ENCODE data around the gene PGM1. TPM values are rescaled to one million over a fixed set of nuclear protein-coding genes. Genes with fewer than 3 reads are reported as not detected.

PGM1 gene
- total RNA-seq, 1 donor, result 52.4 TPM

DNA sequence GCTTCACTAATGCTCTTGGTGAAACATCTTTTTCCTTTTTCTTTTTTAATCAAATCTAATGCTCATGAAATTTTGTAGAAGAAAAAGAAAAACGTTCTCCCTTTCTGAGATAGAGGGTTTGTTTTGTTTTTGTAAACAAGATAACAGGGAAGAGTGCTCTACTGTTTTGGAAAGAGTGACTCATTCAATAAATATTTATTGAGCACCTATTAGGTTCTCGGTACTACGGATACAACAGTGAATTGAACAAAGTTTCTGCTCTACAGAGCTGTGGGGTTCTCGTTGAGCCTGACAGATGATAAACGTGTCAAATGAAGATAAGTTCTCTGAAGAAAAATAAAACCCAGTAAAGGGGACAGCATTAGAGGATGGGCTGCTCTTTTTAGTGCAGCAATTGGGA lies 7.0 kb downstream of the PGM1 start:
- DNase-seq (ENCODE audit: low read depth), result no peak
- H3K4me3 ChIP-seq (ENCODE audit: low read depth, low read length), result no peak overlapping the region
- TF ChIP-seq, protein P1, sequence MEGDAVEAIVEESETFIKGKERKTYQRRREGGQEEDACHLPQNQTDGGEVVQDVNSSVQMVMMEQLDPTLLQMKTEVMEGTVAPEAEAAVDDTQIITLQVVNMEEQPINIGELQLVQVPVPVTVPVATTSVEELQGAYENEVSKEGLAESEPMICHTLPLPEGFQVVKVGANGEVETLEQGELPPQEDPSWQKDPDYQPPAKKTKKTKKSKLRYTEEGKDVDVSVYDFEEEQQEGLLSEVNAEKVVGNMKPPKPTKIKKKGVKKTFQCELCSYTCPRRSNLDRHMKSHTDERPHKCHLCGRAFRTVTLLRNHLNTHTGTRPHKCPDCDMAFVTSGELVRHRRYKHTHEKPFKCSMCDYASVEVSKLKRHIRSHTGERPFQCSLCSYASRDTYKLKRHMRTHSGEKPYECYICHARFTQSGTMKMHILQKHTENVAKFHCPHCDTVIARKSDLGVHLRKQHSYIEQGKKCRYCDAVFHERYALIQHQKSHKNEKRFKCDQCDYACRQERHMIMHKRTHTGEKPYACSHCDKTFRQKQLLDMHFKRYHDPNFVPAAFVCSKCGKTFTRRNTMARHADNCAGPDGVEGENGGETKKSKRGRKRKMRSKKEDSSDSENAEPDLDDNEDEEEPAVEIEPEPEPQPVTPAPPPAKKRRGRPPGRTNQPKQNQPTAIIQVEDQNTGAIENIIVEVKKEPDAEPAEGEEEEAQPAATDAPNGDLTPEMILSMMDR (IDR thresholded peaks at IDR 0.05; ENCODE audit: insufficient read depth, low read length), result no peak

DNA sequence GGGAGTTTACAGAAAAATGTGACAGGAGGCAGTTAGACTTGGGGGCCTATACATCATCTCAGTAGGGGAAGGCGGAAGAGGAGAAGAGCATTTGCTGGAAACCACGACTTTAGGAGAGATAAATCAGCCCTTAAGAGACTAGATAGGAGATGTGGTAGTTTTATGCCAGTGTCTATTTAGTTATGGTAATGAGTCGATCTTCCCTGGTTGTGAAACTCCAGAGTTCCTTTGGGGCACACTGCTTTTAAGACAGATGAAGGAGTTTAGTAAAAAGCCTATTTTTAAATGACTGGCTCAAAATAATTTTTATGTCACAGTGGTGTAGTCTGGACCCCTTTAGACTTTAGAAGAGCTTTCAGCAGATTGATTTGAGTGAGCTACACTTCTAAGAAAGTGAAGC lies 7.8 kb downstream of the PGM1 start:
- TF ChIP-seq, protein P1 (IDR thresholded peaks at IDR 0.05; ENCODE audit: insufficient read depth, low read length), result no peak
- DNase-seq (ENCODE audit: low read depth), result no peak
- no peak overlapping the region for H3K4me3 ChIP-seq (ENCODE audit: low read depth, low read length)

DNA sequence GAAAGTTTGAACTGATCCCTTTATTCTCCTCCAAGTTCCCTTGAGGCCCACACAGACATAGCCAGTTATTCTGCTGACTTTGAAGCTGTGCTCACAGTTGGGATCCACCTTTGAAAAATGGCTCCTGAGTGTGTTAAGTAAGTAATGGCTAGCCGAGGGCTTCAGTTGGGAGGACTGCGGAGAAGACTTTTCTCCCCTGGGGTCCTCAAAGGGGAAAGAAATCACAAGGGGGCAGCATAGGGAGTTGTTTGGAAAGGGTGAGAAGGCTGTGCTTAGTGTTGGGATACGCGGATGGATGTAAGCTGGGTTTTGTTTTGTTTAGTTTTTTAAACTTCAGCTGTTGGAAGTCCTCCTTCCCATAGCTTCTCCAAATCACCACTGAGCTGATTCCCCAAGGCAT lies 8.3 kb downstream of the PGM1 start:
- no peak for DNase-seq (ENCODE audit: low read depth)
- TF ChIP-seq, protein P1 (IDR thresholded peaks at IDR 0.05; ENCODE audit: insufficient read depth, low read length), result no peak
- no peak overlapping the region for H3K4me3 ChIP-seq (ENCODE audit: low read depth, low read length)

DNA sequence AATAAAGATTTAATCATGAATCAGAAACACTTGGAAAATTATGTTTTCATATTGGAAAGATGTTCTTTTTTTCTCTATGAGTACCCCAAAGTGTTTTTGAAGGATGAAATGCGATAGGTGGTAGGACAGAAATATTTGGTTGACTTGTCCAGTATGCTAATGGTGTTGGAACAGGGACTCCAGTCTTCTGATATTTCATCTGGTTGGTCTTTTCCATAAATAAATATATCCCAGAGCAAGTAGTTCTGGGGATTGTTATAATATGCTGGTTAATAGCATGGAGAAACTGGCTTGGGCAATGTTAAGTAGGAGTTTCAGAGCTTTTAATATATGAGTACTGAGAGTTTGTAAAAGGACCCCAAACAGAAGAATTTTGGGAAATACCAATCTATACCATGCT lies 8.7 kb downstream of the PGM1 start:
- no peak for DNase-seq (ENCODE audit: low read depth)
- TF ChIP-seq, protein P1 (IDR thresholded peaks at IDR 0.05; ENCODE audit: insufficient read depth, low read length), result no peak
- no peak overlapping the region for H3K4me3 ChIP-seq (ENCODE audit: low read depth, low read length)

DNA sequence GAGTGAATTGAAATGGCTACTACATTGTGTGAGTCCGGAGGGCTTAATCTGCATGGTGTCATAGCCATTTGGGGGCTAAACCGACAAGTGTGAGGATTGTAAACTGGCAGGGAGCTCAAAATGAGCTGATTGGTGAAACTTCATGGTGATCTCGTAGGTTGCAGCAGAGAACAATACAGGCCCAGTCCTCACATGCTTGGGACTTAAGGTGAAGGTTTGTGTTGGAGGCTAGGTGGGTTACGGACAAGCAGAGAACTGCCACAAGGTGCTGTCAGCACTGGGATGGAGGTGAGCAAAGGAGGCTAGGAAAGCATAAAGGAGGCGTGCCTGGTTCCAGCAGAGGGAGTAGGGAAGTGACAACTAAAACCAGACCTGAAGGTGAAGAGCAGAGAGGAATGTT lies 9.4 kb downstream of the PGM1 start:
- DNase-seq (ENCODE audit: low read depth), result no peak
- no peak overlapping the region for H3K4me3 ChIP-seq (ENCODE audit: low read depth, low read length)
- TF ChIP-seq, protein P1 (IDR thresholded peaks at IDR 0.05; ENCODE audit: insufficient read depth, low read length), result no peak

DNA sequence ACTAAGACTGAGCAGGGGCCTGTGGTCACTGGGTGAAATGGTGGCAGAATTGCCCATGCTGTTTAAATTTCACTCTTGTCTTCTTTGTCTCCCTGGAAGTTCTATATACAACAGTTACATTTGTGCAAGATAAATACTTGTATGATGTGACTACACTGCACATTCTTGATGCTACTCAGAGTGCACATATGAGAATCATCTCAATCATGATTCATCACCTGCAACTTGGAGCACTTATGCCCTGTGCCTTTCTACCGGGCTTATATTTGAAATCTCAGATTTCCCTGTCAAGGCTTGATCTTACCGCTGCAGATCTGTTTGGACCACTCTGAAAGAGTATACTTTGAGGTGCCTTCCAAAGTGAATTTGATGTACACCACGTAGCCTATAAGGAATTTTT lies 10.6 kb downstream of the PGM1 start:
- TF ChIP-seq, protein P1 (IDR thresholded peaks at IDR 0.05; ENCODE audit: insufficient read depth, low read length), result no peak
- H3K4me3 ChIP-seq (ENCODE audit: low read depth, low read length), result no peak overlapping the region
- DNase-seq (ENCODE audit: low read depth), result no peak

DNA sequence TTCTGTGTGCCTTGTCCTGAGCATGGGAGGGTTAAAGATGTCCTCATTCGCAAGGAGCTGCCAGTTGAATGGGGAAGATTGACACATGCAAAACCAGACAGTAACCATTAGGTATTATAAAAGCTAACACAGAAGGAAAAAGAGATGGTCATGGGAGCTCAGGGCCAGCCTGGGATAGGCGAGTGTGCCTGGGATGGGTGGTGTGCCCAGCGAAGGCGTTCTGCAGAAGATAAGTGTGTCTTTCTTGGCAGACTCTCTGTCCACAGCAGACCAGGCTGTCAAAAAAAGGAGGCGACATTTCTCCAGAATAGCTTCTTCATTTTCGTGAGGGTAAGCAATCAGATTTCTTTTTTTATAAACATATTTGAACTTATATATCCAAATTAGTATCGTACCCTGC lies 14.1 kb downstream of the PGM1 start:
- no peak overlapping the region for H3K4me3 ChIP-seq (ENCODE audit: low read depth, low read length)
- DNase-seq (ENCODE audit: low read depth), result no peak
- TF ChIP-seq, protein P1 (IDR thresholded peaks at IDR 0.05; ENCODE audit: insufficient read depth, low read length), result no peak

All from fibroblast of the aortic adventitia (primary cell).